ENCODE measurements around the gene WDHD1.

- TF ChIP-seq CTCF (conservative IDR thresholded peaks at IDR 0.05 in 1 of 2, IDR thresholded peaks at IDR 0.05 in 1 of 2; ENCODE audit: extremely low read depth in 1 of 2, insufficient read depth in 1 of 2, low read depth in 1 of 2, low read length in 2 of 2) (no peak), EZH2 (IDR thresholded peaks at IDR 0.05; ENCODE audit: borderline replicate concordance, low read length) (no peak)
Measured at GRCh38 chr14:55026793-55027561, at the start of gene WDHD1, which contains the start of gene SOCS4.

Measured in mammary epithelial cell (primary cell).